ENCODE measurements around the gene OBSCN. TPM values are rescaled to one million over a fixed set of nuclear protein-coding genes. Genes with fewer than 3 reads are reported as not detected.

Gene OBSCN
- total RNA-seq, 1 experiment from 2014 or later = 33.3 TPM

DNA sequence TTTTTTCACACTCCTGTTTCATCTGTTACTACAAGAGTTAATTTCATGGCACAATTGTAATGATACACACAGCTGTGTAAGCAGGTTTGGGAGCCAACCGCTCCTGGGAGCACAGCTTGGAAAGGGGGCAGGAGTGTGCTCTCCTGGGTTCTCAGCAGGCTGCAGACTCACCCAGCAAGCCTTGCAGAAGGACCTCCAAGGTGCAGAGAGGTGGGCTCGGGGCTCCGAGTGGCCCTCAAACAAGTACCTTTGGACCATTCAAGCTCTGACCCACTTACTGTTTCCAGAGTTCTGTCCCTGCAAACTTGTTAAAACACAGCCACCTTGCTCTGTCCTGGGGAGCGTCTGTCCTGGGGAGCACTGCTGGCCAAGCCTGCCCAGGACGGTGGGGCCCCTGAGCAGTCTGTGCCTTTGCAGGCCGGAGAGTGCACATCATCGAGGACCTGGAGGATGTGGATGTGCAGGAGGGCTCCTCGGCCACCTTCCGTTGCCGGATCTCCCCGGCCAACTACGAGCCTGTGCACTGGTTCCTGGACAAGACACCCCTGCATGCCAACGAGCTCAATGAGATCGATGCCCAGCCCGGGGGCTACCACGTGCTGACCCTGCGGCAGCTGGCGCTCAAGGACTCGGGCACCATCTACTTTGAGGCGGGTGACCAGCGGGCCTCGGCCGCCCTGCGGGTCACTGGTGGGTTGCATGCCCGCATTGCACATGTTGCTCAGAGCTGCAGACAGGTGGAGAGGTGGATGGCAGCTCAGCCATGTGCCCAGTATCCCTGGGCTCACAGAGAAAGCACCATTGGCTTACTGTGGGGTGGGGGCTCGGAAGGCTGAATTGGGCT is 78.0 kb downstream of the OBSCN start:
- Histone ChIP-seq H2BK12ac (ENCODE audit: insufficient read length, low read depth, low read length) (no peak overlapping the region), H3K14ac (ENCODE audit: insufficient read depth, low read length) (no peak overlapping the region), H3K4me2 (ENCODE audit: insufficient read depth, insufficient read length, low read length) (no peak overlapping the region), H3T11ph (ENCODE audit: low read length) (no peak overlapping the region), H3K9me3 (ENCODE audit: control insufficient read depth, low read depth, low read length) (no peaks in the 10 kb centered on the region), H2BK15ac (ENCODE audit: low read depth, low read length) (no peak overlapping the region), H2AFZ (ENCODE audit: low read length) (no peak overlapping the region), H3K79me1 (ENCODE audit: insufficient read depth, low read depth, low read length, poor library complexity, severe bottlenecking) (no peaks in the 10 kb centered on the region), H2BK120ac (ENCODE audit: low read depth, low read length, poor library complexity, severe bottlenecking) (no peak overlapping the region), H3K4me1 (ENCODE audit: insufficient read depth, low read length) (no peaks in the 10 kb centered on the region), H3K27me3 (ENCODE audit: insufficient read depth, low read length) (no peaks in the 10 kb centered on the region), H4K8ac (replicated peaks; ENCODE audit: insufficient read length, low read depth, low read length) (no peak overlapping the region), H3K4ac (ENCODE audit: low read depth, low read length) (no peak overlapping the region), H3K23me2 (ENCODE audit: insufficient read length, low read depth, low read length, poor library complexity, severe bottlenecking) (no peaks in the 10 kb centered on the region), H3K23ac (ENCODE audit: insufficient read length, low read depth, low read length) (no peak overlapping the region), H4K20me1 (ENCODE audit: control insufficient read depth, insufficient read depth, insufficient read length) (no peaks in the 10 kb centered on the region), H4K5ac (ENCODE audit: insufficient read length, low read depth, low read length) (no peak overlapping the region), H3K9ac (ENCODE audit: extremely low read depth, insufficient read length, low read length) (no peak overlapping the region), H2BK5ac (ENCODE audit: insufficient read length, low read length) (no peak overlapping the region), H3K56ac (ENCODE audit: insufficient read length, low read depth, low read length) (no peak overlapping the region), H3K79me2 (ENCODE audit: insufficient read depth, low read length) (no peaks in the 10 kb centered on the region), H3K18ac (ENCODE audit: insufficient read length, low read depth, low read length) (no peak overlapping the region), H2BK20ac (ENCODE audit: low read depth, low read length, poor library complexity, severe bottlenecking) (no peak overlapping the region), H3K27ac (ENCODE audit: insufficient read length, low read depth, low read length) (no peak overlapping the region), H2AK5ac (ENCODE audit: insufficient read length, low read length) (no peak overlapping the region), H4K91ac (ENCODE audit: insufficient read length, low read depth, low read length) (no peak overlapping the region)
- DNase-seq = no peak
- peaks cover 16 to 40% (median 27%) of the 10 kb centered on the region in 3 experiments; a peak in 6 of 7 replicates for H3K36me3 Mint-ChIP-seq (ENCODE audit: insufficient read depth in 1 of 3, low read depth in 3 of 3)
- no peaks in the 10 kb centered on the region for H3K27me3 Mint-ChIP-seq (ENCODE audit: low read depth)
- TF ChIP-seq, protein P1, sequence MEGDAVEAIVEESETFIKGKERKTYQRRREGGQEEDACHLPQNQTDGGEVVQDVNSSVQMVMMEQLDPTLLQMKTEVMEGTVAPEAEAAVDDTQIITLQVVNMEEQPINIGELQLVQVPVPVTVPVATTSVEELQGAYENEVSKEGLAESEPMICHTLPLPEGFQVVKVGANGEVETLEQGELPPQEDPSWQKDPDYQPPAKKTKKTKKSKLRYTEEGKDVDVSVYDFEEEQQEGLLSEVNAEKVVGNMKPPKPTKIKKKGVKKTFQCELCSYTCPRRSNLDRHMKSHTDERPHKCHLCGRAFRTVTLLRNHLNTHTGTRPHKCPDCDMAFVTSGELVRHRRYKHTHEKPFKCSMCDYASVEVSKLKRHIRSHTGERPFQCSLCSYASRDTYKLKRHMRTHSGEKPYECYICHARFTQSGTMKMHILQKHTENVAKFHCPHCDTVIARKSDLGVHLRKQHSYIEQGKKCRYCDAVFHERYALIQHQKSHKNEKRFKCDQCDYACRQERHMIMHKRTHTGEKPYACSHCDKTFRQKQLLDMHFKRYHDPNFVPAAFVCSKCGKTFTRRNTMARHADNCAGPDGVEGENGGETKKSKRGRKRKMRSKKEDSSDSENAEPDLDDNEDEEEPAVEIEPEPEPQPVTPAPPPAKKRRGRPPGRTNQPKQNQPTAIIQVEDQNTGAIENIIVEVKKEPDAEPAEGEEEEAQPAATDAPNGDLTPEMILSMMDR (conservative IDR thresholded peaks at IDR 0.05) = no peak
- H3K9me3 Mint-ChIP-seq = no peaks in the 10 kb centered on the region
- no peaks in the 10 kb centered on the region for H3K4me1 Mint-ChIP-seq
- H3K27ac Mint-ChIP-seq = no peak overlapping the region; a peak in 1 of 7 replicates
- no CpG with 5 or more reads among the region's 26 CpGs for WGBS (ENCODE audit: extremely low coverage, insufficient read length, low lambda C conversion rate)
- no peak overlapping the region for H3K4me3 Mint-ChIP-seq

Data from H9 (cell line).